T47D (cell line): ENCODE results near the gene C3orf62.

Source experiments
- DNase-seq, 2 experiments: peaks; one replicate each; pipeline versions ENCODE4 v3.0.0 to v3.0.0-alpha.2; 2011 to 2012; ENCODE audit warnings: low read depth in 1 of 2, low spot score in 1 of 2
- JUND ChIP-seq: IDR thresholded peaks from 2 replicates; pipeline ENCODE4 v1.6.1; 2012; ENCODE audit warnings: low read depth
- in situ Hi-C: cut with HindIII; loops from 2 replicates; pipeline ENCODE4 v1.10.0; 2016; ENCODE audit warnings: low sequenced_read_pairs, low pct_unique_long_range_greater_than_20kb

The C3orf62 gene

DNA sequence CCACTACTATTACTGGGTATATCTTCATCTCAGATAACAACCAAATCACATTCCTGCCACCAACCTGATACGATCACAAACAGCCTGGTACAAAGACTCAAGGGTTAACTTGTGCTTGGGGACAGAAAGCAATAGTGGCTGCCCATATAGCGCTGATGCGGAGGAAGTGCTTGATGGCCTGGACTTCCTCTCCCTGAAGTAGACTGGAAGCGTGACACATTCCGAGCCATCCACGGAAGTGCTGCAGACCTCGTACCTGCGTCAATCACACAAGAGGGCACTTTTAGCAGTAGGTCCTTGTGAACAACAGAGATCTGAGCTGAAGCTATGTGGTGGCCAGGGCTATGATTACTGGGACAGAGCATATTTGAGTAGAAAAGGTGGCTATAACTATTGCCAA is 17.3 kb upstream of the C3orf62 start:
- in situ Hi-C loops, result no loop called here
- no peak for DNase-seq
- TF ChIP-seq JUND, result no peak

DNA sequence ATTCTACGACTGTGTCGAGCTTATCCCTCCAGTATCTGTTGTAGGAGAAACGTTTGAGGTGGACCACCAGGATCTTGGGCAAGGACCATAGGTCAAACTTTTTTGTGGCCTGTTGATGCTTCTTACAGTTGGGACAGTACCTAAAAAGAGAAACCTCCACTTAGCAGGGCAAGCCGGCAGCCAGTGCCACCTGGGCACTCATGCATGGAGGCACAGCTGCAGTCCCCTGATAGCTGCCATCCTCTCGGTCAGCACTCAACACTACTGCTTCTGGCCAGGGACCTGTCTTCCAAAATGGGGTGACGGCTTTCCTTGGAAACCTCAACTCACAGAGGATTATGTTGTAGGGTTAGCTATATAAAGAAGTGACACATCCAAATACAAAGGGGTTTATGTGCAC is 7.0 kb upstream of the C3orf62 start:
- no peak for DNase-seq
- no peak for TF ChIP-seq JUND
- in situ Hi-C loops, result no loop called here

DNA sequence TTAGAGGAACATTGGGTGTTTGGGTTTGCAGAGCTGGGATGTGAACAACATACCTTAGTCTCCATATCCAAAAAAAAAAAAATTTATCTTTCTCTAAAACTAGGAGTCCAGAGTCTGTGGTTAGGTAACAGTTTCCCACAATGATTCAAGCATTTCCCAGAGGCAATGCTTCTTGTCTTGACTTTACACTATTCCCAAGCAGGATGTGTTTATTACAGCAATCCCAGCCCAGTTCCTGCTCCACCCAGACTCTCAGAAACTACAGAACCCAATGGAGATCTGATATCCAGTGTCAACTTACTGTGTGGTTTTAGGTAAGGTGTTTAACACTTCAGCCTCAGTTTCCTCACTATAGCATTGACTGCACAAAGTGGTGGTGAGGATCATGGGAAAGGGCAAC is 2.3 kb upstream of the C3orf62 start:
- TF ChIP-seq JUND, result no peak
- in situ Hi-C loops, result no loop called here
- no peak for DNase-seq

DNA sequence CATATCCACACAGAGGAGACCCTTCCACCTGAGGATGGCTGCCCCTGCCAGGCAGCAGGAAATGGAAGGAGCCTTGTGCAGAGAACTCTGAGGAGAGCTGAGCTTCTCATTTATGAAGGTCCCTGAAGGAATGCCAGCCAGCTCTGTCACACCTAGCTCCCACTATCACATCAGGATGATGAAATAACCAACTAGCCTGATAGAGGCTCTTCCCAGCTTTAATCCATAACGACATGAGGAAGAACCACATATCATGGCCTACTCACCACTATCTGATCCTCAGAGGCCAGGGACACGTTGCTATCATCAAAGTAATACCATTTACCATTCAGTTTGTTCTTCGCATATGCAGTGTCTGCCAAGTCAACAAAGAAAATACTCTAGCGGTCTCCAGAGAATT is 1.5 kb upstream of the C3orf62 start:
- no peak for TF ChIP-seq JUND

DNA sequence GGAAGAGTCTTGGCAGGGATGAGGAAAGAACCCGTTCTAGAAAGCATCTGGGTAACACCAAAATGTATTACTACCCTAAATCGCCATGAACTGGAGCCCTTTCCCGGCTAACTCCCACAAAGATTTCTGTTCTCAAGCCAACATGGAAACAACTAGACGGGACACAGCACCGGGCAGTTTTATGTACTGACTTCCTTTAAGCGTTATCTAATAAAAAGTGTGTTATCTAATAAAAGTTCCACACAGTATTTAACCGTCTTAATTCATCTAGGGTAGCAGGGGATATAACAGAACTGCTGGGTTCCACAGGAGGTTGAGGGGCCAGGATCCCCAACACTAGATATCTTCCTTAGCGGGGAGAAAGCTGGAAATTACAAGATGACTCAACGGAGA is 347 bp upstream of the C3orf62 start:
- in situ Hi-C loops, result no loop called here
- TF ChIP-seq JUND, result no peak
- DNase-seq, result no peak

More for the DNA sequence above, 1.5 kb upstream of the C3orf62 start:
- in situ Hi-C loops, result no loop called here
- no peak for DNase-seq

DNA sequence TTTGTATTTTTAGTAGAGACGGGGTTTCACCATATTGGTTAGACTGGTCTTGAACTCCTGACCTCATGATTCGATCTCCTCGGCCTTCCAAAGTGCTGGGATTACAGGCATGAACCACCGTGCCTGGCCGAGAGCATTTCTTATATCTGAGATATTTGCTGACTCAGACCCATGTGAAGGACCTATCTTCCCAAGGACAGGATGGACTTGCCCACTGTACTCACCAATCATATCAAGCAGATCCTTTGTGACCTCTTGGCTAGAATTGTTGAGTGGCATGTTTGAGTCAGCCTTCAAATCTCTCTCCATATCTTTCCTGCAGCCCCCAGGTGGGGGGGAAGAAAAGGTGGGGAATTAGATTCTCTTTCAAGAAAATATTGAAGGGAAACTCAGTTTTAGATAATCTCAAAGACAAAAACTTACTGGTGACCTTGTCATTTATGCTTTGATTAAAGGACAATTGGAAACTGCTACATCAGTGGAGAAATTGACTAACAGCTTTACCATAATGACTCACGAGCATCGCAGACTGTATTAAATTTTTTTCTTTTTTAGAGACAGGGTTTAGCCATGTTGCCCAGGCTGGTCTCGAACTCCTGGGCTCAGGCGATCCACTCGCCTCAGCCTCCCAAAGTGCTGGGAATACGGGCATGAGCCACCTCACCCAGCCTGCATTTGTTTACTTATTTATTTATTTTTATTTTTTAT is 3.1 kb downstream of the C3orf62 start:
- DNase-seq, result no peak
- no peak for TF ChIP-seq JUND
- in situ Hi-C loops, result no loop called here

DNA sequence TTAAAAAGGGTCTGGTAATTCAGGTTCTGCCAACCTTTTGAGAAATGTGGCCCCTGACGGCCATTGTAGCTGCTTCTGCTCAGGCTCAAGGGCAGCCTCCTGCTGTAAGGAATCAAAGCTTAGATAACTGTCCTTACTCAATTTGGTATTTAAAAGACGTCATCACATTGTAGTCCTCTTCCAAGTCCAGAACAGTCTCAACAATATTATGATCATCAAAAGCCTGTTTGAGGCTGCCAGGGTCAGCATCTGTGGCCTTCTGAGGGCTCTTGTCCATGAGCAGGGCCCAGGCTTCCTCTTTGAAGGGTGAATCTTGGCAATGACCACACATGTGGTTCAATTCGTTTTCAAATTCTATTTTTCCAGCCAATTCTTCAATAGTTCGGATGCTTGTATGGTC is 6.0 kb downstream of the C3orf62 start:
- DNase-seq, result no peak
- in situ Hi-C loops, result no loop called here
- TF ChIP-seq JUND, result no peak

DNA sequence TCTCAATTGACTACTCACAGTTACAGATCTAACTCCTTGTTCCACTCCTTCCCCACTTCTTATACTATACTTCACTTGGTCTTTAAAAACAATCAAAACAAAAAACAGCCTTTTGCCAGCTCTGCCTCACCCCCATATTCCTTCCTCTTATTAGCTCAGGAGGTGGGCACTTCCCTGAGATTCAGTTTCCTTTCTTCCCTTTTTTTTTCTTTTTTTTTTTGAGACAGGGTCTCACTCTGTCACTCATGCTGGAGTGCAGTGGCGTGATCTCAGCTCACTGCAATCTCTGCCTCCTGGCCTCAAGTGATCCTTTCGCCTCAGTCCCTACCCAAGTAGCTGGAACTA is 6.9 kb downstream of the C3orf62 start:
- TF ChIP-seq JUND, result no peak
- no peak for DNase-seq
- in situ Hi-C loops, result no loop called here

DNA sequence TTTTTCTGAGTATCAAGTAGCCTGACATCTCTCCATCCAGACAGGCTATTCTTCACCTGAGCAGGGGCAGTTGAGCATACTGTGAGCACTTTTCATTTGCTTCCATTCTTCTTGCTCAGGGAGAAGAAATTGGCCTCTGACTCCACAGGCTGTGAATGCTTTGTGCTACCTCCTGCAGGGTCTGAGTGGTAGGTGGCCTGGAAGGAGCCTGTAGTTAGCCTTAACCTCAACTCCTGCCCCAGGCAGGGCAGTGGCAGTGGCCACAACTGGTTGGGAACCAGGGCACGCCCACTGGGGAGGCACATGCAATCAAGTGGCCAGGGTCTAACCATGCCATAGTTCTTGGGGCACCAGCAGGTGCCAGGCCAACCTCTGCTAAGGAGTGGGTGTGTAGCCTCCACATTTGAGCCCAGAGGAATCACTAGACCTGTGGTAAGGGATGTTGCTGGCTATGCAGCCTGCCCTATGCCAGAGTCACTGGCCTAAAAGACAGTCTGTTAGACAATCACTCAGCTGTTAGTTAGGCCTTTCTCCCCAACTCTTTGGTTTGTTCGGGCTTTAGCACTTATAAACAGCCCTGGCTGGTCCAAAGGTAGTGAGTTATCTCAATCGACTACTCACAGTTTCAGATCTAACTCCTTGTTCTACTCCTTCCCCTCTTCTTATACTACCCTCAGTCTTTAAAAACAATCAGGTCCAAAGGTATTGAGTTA is 7.4 kb downstream of the C3orf62 start:
- in situ Hi-C loops, result no loop called here
- no peak for DNase-seq
- TF ChIP-seq JUND, result no peak

DNA sequence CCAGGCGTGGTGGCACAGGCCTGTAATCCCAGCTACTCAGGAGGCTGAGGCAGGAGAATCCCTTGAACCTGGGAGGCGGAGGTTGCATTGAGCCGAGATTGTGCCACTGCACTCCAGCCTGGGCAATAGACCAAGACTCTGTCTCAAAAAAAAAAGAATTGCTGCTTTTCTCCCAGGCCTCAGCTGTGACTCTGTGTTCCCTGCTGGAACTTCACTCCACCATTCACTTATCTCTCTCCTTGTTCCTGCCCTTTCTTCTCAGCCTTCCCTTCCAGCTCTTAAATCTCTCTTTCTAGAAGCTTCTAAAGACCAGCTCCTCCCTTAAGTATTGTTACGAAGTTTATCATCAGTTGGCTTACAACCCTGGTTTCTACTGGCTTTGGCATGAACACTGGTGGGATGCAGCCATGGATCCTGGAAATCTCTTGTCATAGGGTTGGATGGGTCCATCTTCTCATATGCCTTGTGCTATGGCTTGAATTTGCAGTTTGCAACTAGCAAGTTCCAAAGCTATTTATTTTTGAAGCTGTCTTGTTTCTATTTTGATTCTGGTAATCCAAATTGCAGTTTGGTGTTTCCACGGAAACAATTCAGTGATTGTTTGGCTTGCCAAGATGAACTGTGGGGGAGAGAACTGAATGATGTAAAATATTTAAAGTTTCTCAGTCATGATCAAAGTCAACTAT is 10.5 kb downstream of the C3orf62 start:
- TF ChIP-seq JUND, result no peak
- no peak for DNase-seq
- in situ Hi-C loops, result no loop called here

DNA sequence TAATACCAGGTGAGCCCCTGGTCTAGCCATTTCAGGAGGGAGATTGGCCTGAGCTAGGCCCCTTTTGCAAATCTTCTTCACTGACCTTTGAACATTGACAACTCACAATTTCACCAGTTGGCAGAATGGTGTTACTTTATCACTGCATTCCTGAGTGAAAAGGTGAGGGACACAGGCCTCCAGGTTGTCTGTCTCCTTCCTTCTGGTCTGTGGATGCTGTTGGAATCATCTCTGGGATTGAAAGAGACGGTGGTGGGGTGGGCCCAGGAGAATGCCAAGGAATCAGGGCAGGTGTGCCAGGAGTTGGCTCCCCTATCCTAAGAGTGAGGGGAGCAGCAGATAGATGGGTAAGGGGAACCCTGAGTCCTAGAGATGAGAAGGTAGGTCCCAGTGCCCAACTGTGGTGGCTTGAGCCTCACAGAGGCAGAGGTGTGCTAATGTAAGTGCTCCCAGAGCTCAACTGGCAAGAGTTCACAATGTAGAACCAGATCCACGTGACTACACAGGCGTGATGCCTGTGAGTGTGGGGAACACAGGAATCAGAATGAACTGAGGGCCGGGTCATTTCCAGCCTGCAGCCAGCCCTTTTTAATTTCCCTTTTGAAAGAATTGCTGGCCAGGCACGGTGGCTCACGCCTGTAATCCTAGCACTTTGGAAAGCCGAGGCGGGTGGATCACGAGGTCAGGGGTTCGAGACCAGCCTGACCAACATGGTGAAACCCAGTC is 11.2 kb downstream of the C3orf62 start:
- in situ Hi-C loops, result no loop called here
- no peak for TF ChIP-seq JUND
- DNase-seq, result no peak

DNA sequence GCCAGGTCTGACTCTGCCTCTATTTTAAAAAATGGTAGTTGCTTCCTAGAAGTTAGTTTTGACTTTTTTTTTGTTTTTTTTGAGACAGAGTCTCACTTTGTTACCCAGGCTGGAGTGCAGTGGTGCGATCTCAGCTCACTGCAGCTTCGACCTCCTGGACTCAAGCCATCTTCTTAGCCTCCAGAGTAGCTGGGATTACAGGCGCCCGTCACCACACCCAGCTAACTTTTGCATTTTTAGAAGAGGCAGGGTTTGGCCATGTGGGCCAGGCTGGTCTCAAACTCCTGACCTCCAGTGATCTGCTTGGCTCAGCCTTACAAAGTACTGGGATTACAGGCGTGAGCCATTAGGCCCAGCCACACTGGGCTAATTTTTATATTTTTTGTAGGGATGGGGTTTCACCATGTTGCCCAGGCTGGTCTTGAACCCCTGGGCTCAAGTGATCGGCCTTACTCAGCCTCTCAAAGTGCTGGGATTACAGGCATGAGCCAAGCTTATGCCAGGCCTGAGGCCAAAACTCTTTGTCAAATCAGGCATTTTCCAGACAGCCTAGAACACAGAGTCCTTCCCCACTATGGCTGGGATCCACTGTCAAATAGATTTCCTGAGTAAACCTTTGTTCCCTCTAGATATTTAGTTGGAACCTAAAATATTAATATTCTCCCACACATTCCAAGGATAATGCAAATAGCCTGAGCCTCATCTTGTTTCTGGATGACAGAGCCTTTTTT is 13.7 kb downstream of the C3orf62 start:
- TF ChIP-seq JUND, result no peak
- DNase-seq, result no peak
- in situ Hi-C loops, result no loop called here
